ENCODE data around the gene SYT5.
A peak's percentile ranks its signal among the peaks of the same experiment; 100 is the strongest.

The SYT5 gene

DNA sequence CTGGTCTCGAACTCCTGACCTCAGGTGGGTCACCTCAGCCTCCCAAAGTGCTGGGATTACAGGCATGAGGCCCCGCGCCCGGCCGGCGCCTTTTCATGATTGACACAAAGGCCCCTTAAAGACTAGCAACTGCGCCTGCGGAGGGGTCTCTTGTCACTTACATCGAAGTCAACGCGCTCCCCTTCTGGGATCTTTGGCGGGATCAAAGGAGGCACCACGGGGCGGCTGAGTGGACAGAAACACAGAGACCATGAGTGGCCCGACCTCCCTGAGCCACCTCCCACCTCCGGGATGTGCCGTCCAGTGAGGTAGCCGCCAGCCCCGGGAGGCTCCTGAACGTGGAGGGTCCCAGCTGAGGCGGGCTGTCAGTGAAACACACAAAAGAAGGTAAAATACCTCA is 38.4 kb downstream of the SYT5 start:
- POLR2A ChIA-PET: interaction anchor here (0.6 to 0.7 kb wide), 2 partner anchors 266 to 335 kb away, joined by 3 read pairs; partner anchors contain the start of genes UBE2S and ZNF628

DNA sequence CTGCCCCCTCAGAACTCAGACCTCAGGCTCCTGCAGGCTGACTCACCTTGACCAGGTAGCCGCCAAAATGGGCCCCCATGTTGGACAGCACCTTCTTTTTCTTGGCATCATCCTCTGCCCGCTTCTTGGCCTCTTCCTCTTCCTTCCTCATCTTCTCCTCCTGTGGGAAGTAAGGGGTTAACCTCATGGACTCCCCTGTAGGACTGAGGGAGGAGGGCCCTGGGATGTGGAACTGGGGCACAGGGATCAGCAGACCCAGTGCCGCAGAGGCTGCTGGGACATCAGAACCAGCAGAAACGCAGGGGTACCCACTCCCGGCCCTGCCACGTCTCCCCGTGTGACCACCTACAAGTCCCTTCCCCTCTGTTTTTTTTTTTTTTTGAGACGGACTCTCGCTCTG is 42.2 kb downstream of the SYT5 start:
- ChIA-PET CTCF (no interaction called here), POLR2A (no interaction called here)
- TF ChIP-seq CTCF (IDR thresholded peaks at IDR 0.05; ENCODE audit: control extremely low read depth, extremely low read depth, low read depth, missing control alignments): no peak
- DNase-seq (ENCODE audit: extremely low spot score): no peak

More for the DNA sequence above, 38.4 kb downstream of the SYT5 start:
- CTCF ChIA-PET: interaction anchor here (0.7 to 5.0 kb wide), 29 partner anchors 9 to 498 kb away, joined by 3 to 43 read pairs (median 4); partner anchors contain the start of genes PPP1R12C, TNNI3 and ZNF865
- no peak for TF ChIP-seq CTCF (IDR thresholded peaks at IDR 0.05; ENCODE audit: control extremely low read depth, extremely low read depth, low read depth, missing control alignments)
- no peak for DNase-seq (ENCODE audit: extremely low spot score)

- no peak for DNase-seq (ENCODE audit: extremely low spot score)
- POLR2A ChIA-PET: no interaction called here
- CTCF ChIA-PET: interaction anchor here (0.7 to 5.9 kb wide), 8 partner anchors 11 to 381 kb away, joined by 3 to 40 read pairs (median 4); partner anchors contain the start of gene TNNT1
- no peak for TF ChIP-seq CTCF (IDR thresholded peaks at IDR 0.05; ENCODE audit: control extremely low read depth, extremely low read depth, low read depth, missing control alignments)
Measured at GRCh38 chr19:55136399-55137102, 43.5 kb downstream of the SYT5 start.

- DNase-seq (ENCODE audit: extremely low spot score): no peak
- CTCF ChIA-PET: interaction anchor here (5.9 kb wide), 1 partner anchor 46 kb away, joined by 40 read pairs; no protein-coding TSS in a partner anchor
- POLR2A ChIA-PET: no interaction called here
- TF ChIP-seq CTCF (IDR thresholded peaks at IDR 0.05; ENCODE audit: control extremely low read depth, extremely low read depth, low read depth, missing control alignments): no peak
Measured at GRCh38 chr19:55134736-55135135, 45.4 kb downstream of the SYT5 start.

- no peak for TF ChIP-seq CTCF (IDR thresholded peaks at IDR 0.05; ENCODE audit: control extremely low read depth, extremely low read depth, low read depth, missing control alignments)
- ChIA-PET POLR2A (no interaction called here), CTCF (interaction anchor here (0.9 to 5.9 kb wide), 12 partner anchors 14 to 655 kb away, joined by 3 to 40 read pairs (median 3); partner anchors contain the start of gene PPP1R12C)
- DNase-seq (ENCODE audit: extremely low spot score): peak; percentile 39
Measured at GRCh38 chr19:55133639-55134444, 46.2 kb downstream of the SYT5 start.

GRCh38 chr19:55132453-55133129 is 47.5 kb downstream of the SYT5 start:
- CTCF ChIA-PET: interaction anchor here (0.8 to 5.9 kb wide), 19 partner anchors 12 to 653 kb away, joined by 3 to 40 read pairs (median 3); partner anchors contain the start of gene PPP1R12C
- peak; percentile 35 for DNase-seq (ENCODE audit: extremely low spot score)
- no peak for TF ChIP-seq CTCF (IDR thresholded peaks at IDR 0.05; ENCODE audit: control extremely low read depth, extremely low read depth, low read depth, missing control alignments)
- POLR2A ChIA-PET: interaction anchor here (0.6 kb wide), 1 partner anchor 254 kb away, joined by 6 read pairs; no protein-coding TSS in a partner anchor
